ENCODE measurements around the gene DYSF.

DYSF gene

DNA sequence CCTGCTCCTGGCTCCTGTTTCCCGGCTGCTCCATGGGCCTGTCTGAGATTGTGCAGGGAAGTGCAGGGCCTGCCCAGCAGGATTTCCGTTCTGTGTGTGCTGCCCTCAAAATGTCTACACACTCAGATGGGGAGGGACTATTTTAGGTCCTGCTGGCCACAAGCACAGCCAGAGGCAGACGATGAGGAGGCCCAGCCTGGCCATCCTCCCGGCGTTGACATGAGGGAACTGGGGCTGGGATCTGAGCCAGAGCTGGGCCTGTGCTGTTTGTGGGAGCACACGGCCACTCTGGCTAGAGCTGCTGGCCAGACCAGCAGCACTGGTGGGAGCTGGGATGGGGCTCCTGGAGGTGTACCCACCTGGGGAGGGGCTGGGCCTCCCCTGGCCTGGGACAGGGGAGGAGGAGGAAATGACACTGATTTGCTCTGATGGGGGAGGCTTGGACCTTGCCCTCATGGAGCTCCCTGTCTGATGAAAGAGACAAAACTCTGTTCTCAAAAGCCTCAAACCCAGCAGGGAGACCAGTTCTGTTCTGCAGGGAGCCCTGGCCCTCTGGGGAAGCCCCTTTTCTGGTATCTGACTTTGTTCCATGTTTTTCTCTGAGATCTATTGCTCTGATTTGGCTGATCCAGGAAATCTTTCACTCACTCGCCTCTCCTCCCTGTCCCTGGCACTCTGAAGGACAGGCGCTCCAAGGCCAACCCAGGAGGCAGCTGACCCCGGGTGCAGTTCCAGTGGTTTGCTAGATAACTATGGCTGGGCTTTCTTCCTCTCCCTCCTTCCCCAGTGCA lies 161.8 kb downstream of the DYSF start:
- DNase-seq (ENCODE audit: low spot score) = peak; percentile 35

DNA sequence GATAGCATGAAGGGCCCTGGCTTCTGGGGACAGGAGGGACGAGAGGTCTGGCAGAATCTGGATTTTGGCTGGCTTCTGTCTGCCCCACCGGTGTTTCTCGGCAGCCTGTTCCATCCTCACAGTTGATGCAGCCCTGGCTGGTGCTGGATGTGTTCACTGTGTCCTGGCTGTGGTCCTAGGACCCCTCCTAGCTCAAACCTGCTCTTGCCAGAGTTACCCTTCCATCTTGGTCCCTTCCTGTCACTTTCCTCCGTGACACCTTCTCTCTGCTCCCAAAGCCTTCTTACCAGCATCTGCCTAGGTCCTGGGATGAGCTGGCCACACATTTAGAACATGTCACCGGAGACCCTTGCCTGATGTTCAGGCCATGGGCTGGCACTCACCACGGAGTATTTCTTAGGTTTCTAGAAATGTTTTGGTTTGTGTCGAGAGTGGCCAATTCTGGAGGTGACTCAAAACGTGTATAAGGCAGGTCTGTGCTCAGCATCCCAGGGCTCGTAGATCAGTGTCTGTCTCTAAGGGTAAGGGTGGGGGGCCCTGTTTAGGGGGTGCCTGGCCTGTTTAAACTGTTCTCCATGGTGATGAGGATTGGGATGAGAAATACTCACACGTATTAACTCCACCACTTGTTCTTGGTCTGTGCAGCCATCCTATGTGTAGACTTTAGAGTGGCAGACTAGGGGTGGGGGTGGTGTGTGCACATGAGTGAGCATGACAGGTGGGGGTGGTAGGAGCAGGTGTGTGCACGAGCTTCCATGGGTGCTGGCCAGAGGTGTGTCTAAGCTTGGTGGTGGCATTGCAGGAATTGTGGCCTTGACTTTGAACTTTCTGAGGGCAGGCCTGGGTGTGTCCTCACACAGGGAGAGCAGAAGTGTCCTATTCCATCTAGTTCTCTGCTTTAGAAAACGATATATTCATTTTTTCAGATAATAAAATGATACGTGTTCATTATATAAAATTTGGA lies 162.7 kb downstream of the DYSF start:
- DNase-seq (ENCODE audit: low spot score) = peak; percentile 36

DNA sequence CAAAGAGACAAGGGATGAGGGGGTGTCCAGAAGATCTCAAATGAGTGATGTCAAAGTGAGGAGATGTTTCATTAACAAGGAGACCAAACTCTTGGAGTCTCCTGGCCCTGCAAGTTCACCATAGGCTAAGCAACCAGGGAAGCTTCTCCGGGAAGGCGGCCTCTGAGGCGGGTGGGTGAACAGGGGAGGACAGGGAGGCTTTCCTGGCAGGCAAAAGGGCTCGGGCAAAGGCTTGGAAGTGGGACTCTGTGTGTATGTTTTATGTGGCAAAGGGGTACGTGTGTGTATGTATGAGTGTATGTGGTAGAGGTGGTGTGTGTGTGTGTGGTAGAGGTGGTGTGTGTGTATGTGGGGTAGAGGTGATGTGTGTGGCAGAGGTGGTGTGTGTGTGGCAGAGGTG lies 163.9 kb downstream of the DYSF start:
- no peak for DNase-seq (ENCODE audit: low spot score)

DNA sequence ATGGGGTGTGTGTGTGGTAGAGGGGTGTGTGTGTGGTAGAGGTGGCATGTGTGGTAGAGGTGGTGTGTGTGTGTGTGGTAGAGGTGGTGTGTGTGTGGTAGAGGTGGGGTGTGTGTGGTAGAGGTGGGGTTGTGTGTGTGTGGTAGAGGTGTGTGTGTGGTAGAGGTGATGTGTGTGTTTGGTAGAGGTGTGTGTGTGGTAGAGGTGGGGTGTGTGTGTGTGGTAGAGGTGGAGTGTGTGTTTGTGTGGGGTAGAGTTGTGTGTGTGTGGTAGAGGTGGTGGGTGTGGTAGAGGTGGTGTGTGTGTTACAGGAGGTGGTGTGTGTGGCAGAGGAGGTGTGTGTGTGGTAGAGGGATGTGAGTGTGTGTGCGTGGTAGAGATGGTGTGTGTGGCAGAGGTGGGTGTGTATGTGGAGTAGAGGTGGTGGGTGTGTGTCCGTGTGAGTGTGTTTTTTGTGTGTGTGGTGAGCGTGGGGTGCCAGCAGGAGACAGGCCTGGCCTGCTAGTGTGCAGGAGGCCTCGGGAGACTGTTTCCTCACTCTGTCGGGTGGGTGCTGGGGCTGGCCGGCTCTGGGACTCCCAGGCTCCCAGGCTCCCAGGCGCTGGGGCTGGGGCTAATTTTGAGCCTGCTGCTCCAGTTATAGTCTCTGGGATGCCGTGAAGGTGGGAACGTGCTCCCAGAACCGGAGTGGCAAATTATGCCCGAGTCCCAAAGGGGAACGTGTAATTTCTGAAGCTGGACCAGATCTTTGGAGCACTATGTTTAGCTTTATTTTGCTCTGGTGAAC lies 165.2 kb downstream of the DYSF start:
- DNase-seq (ENCODE audit: low spot score) = peak; percentile 45

GRCh38 chr2:71619230-71619741 lies 165.9 kb downstream of the DYSF start:
- DNase-seq (ENCODE audit: low spot score) = peak; percentile 43

DNA sequence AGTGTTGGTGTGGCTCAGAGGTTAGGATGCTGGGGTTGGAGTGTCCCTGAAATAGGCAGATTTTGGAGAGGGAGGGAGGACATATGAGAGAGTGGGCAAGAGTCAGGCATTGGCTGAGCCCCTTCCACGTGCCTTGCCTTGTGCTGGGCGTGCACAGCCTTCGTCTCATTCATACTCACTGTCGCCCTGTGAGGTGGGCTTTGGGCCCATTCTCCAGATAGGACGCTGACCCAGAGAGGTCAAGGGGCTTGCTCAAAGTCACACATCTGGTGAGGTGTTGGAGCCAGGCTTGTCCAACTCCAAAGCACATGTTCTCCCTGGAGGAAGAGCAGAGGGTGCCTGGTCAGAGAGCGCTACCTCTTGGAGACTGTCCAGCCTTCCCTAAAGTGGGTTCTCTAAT lies 166.8 kb downstream of the DYSF start:
- DNase-seq (ENCODE audit: low spot score) = peak; percentile 29

GRCh38 chr2:71620851-71621251 lies 167.5 kb downstream of the DYSF start:
- DNase-seq (ENCODE audit: low spot score) = no peak

- DNase-seq (ENCODE audit: low spot score) = no peak
Measured at GRCh38 chr2:71629273-71629672, 175.9 kb downstream of the DYSF start.

GRCh38 chr2:71629771-71630453 lies 176.6 kb downstream of the DYSF start:
- DNase-seq (ENCODE audit: low spot score) = no peak

DNA sequence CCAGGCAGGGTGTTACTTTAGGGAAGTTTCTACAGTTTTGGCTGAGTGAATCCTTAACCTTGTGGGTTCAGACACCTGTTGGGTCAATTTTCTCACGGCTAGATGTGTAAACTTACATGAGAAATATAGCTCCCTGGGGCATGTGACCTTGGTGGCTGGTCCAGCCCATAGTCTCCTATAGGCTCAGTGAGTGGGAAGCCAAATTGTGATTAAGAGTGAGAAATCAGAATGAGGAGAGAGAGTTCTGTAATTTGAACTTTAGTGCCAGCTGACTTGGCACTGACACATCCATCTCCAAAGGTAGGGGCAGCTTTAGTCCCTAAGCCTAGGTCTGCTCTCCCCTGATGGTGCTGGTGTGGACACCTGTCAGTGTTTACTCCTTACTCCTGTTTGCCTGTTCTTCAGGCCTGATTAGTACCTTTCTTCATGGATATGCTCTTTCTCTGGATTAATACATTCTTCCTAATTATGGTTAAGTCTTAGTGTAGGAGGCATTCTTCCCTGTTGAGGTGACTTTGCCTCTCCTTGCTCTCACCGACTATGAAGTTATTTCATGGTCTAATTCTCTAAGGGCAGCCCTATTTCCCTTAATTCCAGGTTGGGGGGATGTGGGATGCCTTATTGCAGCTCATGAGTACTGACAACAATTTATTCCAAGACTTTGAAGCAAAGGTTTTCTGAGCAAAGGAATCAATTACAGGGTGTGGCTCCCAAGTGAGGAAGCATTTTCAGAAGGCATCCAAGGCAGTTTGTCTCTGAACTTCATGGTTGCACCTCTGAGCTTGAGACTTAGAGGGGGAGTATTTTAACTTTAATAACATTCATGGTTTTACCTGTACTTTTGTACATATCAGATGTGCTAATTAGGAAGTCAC lies 177.3 kb downstream of the DYSF start:
- DNase-seq (ENCODE audit: low spot score) = no peak

GRCh38 chr2:71631411-71631931 lies 178.1 kb downstream of the DYSF start:
- DNase-seq (ENCODE audit: low spot score) = peak; percentile 34

DNA sequence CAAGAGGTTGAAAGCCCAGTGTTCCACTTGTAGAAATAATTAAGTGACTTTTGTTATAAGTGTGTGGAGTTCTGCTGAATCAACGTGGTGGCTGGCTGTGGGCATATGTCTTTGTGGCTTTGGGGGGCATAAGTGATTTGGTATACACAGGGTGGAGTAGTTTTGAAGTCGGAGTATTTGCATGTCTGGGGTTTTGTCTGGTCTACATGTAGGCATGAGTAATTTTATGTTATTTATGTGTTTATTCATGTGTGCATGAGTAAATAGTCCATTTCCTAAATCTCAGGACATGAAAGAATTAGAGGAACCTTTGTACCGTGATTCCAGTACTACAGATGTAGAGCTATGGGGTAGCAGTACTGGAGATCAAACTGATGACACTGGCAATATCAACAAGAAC lies 179.7 kb downstream of the DYSF start:
- no peak for DNase-seq (ENCODE audit: low spot score)

DNA sequence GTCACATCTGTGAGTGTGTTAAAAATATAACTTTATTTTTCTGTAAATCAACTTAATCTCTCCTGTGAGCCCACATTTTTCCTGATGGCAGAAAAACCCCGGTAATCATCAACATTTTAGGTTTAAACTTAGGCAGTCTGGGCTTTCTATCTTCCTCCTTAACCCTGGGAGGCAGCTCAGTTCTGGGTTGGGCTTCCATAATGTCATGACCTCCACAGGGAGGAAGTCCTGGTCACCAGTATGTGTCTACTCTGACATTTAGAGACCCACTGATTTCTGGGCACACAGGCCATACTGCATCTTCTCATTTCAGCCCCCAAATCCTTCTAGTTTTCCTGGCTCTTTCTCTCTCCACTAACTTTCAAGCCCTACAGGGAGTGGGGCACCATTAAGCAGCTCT lies 181.2 kb downstream of the DYSF start:
- DNase-seq (ENCODE audit: low spot score) = no peak

GRCh38 chr2:71635798-71636197 lies 182.4 kb downstream of the DYSF start:
- no peak for DNase-seq (ENCODE audit: low spot score)

GRCh38 chr2:71637168-71637567 lies 183.8 kb downstream of the DYSF start:
- DNase-seq (ENCODE audit: low spot score) = no peak

- DNase-seq (ENCODE audit: low spot score) = peak; percentile 42
Measured at GRCh38 chr2:71637736-71638135, 184.4 kb downstream of the DYSF start.

- DNase-seq (ENCODE audit: low spot score) = no peak
Measured at GRCh38 chr2:71639735-71640134, 186.4 kb downstream of the DYSF start.

DNA sequence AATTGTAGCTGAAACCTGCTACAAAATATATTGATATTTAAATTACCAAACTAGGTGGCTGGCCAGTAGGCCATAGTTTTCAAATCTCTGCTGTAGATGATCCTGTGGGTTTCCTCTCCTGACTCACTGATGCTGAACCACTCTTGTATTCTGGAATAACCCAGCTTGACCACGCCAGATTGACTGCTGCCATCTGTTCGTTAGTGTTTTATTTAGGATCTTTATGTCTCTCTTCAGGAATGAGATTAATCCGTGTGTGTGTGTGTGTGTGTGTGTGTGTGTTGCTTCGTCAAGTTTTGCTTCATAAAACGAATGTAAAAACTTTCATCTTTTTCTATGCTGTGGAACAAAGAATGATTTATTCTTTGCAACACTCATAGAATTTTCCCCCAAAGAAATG lies 187.1 kb downstream of the DYSF start:
- DNase-seq (ENCODE audit: low spot score) = no peak

- no peak for DNase-seq (ENCODE audit: low spot score)
Measured at GRCh38 chr2:71643674-71644357, 190.5 kb downstream of the DYSF start.

GRCh38 chr2:71646028-71646427 lies 192.7 kb downstream of the DYSF start:
- no peak for DNase-seq (ENCODE audit: low spot score)
